ENCODE results near the gene CDC27.
"Not testable (repeated sequence)": the region's sequence is repeated elsewhere in the genome, so short reads cannot be mapped to it uniquely, and the experiment has no call there.

The CDC27 gene

GRCh38 chr17:47225911-47226688 lies 37.0 kb upstream of the CDC27 start:
- no peak overlapping the region for H3K4me3 ChIP-seq (replicated peaks; ENCODE audit: insufficient read depth, low read length)
- no peak for DNase-seq (ENCODE audit: low read depth in 1 of 2, low spot score in 1 of 2)
- TF ChIP-seq CTCF (IDR thresholded peaks at IDR 0.05; ENCODE audit: insufficient read depth, low read length) (no peak), REST (IDR thresholded peaks at IDR 0.05; ENCODE audit: insufficient replicate concordance, low read depth) (no peak)
- H3K27me3 ChIP-seq (ENCODE audit: insufficient read depth, poor library complexity, severe bottlenecking), result no peaks in the 10 kb centered on the region
- H3K27ac ChIP-seq (replicated peaks), result no peak overlapping the region

GRCh38 chr17:47225436-47225858 lies 36.4 kb upstream of the CDC27 start:
- Histone ChIP-seq H3K4me3 (replicated peaks; ENCODE audit: insufficient read depth, low read length) (no peak overlapping the region), H3K27me3 (ENCODE audit: insufficient read depth, poor library complexity, severe bottlenecking) (no peaks in the 10 kb centered on the region), H3K27ac (replicated peaks) (no peak overlapping the region)
- no peak for DNase-seq (ENCODE audit: low read depth in 1 of 2, low spot score in 1 of 2)
- TF ChIP-seq GABPA (IDR thresholded peaks at IDR 0.05; ENCODE audit: low read depth), result no peak
- no peak for TF ChIP-seq SPI1 (IDR thresholded peaks at IDR 0.05; ENCODE audit: borderline replicate concordance, low read depth)

GRCh38 chr17:47224966-47225365 lies 35.9 kb upstream of the CDC27 start:
- TF ChIP-seq CTCF (IDR thresholded peaks at IDR 0.05; ENCODE audit: insufficient read depth, low read length) (no peak), GABPA (IDR thresholded peaks at IDR 0.05; ENCODE audit: low read depth) (no peak), REST (IDR thresholded peaks at IDR 0.05; ENCODE audit: insufficient replicate concordance, low read depth) (no peak), POLR2AphosphoS5 (IDR thresholded peaks at IDR 0.05; ENCODE audit: low read depth) (no peak), SPI1 (IDR thresholded peaks at IDR 0.05; ENCODE audit: borderline replicate concordance, low read depth) (no peak)
- no peak for DNase-seq (ENCODE audit: low read depth in 1 of 2, low spot score in 1 of 2)
- Histone ChIP-seq H3K27ac (replicated peaks) (no peak overlapping the region), H3K27me3 (ENCODE audit: insufficient read depth, poor library complexity, severe bottlenecking) (no peaks in the 10 kb centered on the region), H3K4me3 (replicated peaks; ENCODE audit: insufficient read depth, low read length) (no peak overlapping the region)

GRCh38 chr17:47224077-47224476 lies 35.0 kb upstream of the CDC27 start:
- not testable (repeated sequence) for H3K27me3 ChIP-seq (ENCODE audit: insufficient read depth, poor library complexity, severe bottlenecking); DNase-seq (ENCODE audit: low read depth in 1 of 2, low spot score in 1 of 2); H3K27ac ChIP-seq (replicated peaks); H3K4me3 ChIP-seq (replicated peaks; ENCODE audit: insufficient read depth, low read length)

- no peak for DNase-seq (ENCODE audit: low read depth in 1 of 2, low spot score in 1 of 2)
- Histone ChIP-seq H3K27ac (replicated peaks) (no peak overlapping the region), H3K27me3 (ENCODE audit: insufficient read depth, poor library complexity, severe bottlenecking) (no peaks in the 10 kb centered on the region), H3K4me3 (replicated peaks; ENCODE audit: insufficient read depth, low read length) (no peak overlapping the region)
- TF ChIP-seq CTCF (IDR thresholded peaks at IDR 0.05; ENCODE audit: insufficient read depth, low read length) (no peak), REST (IDR thresholded peaks at IDR 0.05; ENCODE audit: insufficient replicate concordance, low read depth) (no peak), POLR2AphosphoS5 (IDR thresholded peaks at IDR 0.05; ENCODE audit: low read depth) (no peak), GABPA (IDR thresholded peaks at IDR 0.05; ENCODE audit: low read depth) (no peak), SPI1 (IDR thresholded peaks at IDR 0.05; ENCODE audit: borderline replicate concordance, low read depth) (no peak)
Observed at GRCh38 chr17:47223460-47223859, 34.4 kb upstream of the CDC27 start.
